HEK293 (cell line): ENCODE data around the gene PRKAG2.

Source experiments
- PRDM1 ChIP-seq: fragments of 450-650 bp; formaldehyde crosslinking; IDR thresholded peaks from 2 replicates; pipeline ENCODE4; 2016; ENCODE audit warnings: missing biosample characterization, missing genetic modification characterization
- ZBTB17 ChIP-seq: fragments of 450-650 bp; formaldehyde crosslinking; IDR thresholded peaks from 2 replicates; pipeline ENCODE4 v1.5.1; 2016; ENCODE audit warnings: missing biosample characterization, missing genetic modification characterization
- ZNF48 ChIP-seq: fragments of 450-650 bp; formaldehyde crosslinking; IDR thresholded peaks from 2 replicates; pipeline ENCODE4 v1.5.1; 2016; ENCODE audit warnings: missing biosample characterization, missing genetic modification characterization
- TF ChIP-seq, protein P1 (sequence below): sonication (generic); formaldehyde crosslinking; IDR thresholded peaks from 2 replicates; pipeline ENCODE4 v1.8.1; 2022; ENCODE audit warnings: mild to moderate bottlenecking, moderate library complexity, missing genetic modification reagents
- TF ChIP-seq, protein P2 (sequence below): fragments of 450-650 bp; formaldehyde crosslinking; IDR thresholded peaks from 2 replicates; pipeline ENCODE4 v1.5.1; 2016; ENCODE audit warnings: missing biosample characterization, missing genetic modification characterization

DNA sequence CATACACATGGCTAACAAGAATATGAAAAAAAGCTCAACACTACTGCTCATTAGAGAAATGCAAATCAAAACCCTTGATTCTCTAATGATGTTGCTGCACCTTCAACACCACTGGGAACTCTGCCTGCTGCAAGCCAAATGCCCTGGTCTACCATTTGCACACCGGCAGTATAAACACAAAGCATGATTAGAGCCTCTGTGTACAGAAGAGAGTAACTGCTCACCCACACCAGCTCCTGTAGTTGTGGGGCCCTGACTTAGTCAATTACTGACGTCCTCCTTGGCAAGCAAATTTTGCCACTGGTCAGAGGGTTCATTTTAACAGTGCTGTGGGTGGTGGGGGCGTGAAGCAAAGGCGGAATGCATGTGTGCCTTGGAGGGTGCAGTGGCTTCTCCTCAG lies 261.1 kb downstream of the PRKAG2 start:
- TF ChIP-seq, protein P1, sequence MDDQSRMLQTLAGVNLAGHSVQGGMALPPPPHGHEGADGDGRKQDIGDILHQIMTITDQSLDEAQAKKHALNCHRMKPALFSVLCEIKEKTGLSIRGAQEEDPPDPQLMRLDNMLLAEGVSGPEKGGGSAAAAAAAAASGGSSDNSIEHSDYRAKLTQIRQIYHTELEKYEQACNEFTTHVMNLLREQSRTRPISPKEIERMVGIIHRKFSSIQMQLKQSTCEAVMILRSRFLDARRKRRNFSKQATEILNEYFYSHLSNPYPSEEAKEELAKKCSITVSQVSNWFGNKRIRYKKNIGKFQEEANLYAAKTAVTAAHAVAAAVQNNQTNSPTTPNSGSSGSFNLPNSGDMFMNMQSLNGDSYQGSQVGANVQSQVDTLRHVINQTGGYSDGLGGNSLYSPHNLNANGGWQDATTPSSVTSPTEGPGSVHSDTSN (CRISPR knock-in tag), result no peak
- TF ChIP-seq, protein P2, sequence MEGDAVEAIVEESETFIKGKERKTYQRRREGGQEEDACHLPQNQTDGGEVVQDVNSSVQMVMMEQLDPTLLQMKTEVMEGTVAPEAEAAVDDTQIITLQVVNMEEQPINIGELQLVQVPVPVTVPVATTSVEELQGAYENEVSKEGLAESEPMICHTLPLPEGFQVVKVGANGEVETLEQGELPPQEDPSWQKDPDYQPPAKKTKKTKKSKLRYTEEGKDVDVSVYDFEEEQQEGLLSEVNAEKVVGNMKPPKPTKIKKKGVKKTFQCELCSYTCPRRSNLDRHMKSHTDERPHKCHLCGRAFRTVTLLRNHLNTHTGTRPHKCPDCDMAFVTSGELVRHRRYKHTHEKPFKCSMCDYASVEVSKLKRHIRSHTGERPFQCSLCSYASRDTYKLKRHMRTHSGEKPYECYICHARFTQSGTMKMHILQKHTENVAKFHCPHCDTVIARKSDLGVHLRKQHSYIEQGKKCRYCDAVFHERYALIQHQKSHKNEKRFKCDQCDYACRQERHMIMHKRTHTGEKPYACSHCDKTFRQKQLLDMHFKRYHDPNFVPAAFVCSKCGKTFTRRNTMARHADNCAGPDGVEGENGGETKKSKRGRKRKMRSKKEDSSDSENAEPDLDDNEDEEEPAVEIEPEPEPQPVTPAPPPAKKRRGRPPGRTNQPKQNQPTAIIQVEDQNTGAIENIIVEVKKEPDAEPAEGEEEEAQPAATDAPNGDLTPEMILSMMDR, result no peak
- TF ChIP-seq PRDM1 (no peak), ZNF48 (tag by site-specific recombination) (no peak), ZBTB17 (tag by site-specific recombination) (no peak)
